NCI-H187 treated with DMSO at 0.1 percent for 48 hours (cell line): ENCODE results near the gene MEAF6.
"Not testable (repeated sequence)": the region's sequence is repeated elsewhere in the genome, so short reads cannot be mapped to it uniquely, and the experiment has no call there.

ENCODE experiments used
- DNase-seq: peaks from one replicate; lab custom pipeline; 2025; lab: John Stamatoyannopoulos, UW

MEAF6 gene

GRCh38 chr1:37532418-37533156 lies 18.0 kb upstream of the MEAF6 start:
- not testable (repeated sequence) for DNase-seq

GRCh38 chr1:37529888-37530287 lies 15.3 kb upstream of the MEAF6 start:
- not testable (repeated sequence) for DNase-seq

- no peak for DNase-seq
Observed at GRCh38 chr1:37519613-37520012, 5.0 kb upstream of the MEAF6 start.

- DNase-seq, result not testable (repeated sequence)
Observed at GRCh38 chr1:37518929-37519328, 4.4 kb upstream of the MEAF6 start.

GRCh38 chr1:37518241-37518640 lies 3.7 kb upstream of the MEAF6 start:
- not testable (repeated sequence) for DNase-seq

GRCh38 chr1:37517569-37517968 lies 3.0 kb upstream of the MEAF6 start:
- no peak for DNase-seq

- no peak for DNase-seq
Observed at GRCh38 chr1:37515185-37516034, 844 bp upstream of the MEAF6 start.

- DNase-seq, result no peak
Observed at GRCh38 chr1:37513795-37514349, 694 bp downstream of the MEAF6 start.

- DNase-seq, result no peak
Observed at GRCh38 chr1:37509181-37509580, 5.4 kb downstream of the MEAF6 start.

- DNase-seq, result no peak
Observed at GRCh38 chr1:37506740-37507139, 7.8 kb downstream of the MEAF6 start.

GRCh38 chr1:37502791-37503190 lies 11.8 kb downstream of the MEAF6 start:
- not testable (repeated sequence) for DNase-seq

GRCh38 chr1:37502104-37502503 lies 12.5 kb downstream of the MEAF6 start:
- no peak for DNase-seq

GRCh38 chr1:37501661-37502060 lies 12.9 kb downstream of the MEAF6 start:
- no peak for DNase-seq

GRCh38 chr1:37498872-37499617 lies 15.5 kb downstream of the MEAF6 start:
- DNase-seq, result no peak

GRCh38 chr1:37497832-37498231 lies 16.7 kb downstream of the MEAF6 start:
- no peak for DNase-seq

- no peak for DNase-seq
Observed at GRCh38 chr1:37495875-37496274, 18.7 kb downstream of the MEAF6 start.

GRCh38 chr1:37493336-37494098 lies 21.0 kb downstream of the MEAF6 start:
- no peak for DNase-seq

- no peak for DNase-seq
Observed at GRCh38 chr1:37487619-37487984, 27.0 kb downstream of the MEAF6 start.

- DNase-seq, result no peak
Observed at GRCh38 chr1:37486680-37487618, 27.6 kb downstream of the MEAF6 start.

GRCh38 chr1:37485902-37486679 lies 28.5 kb downstream of the MEAF6 start:
- DNase-seq, result no peak
